C4-2B (cell line): ENCODE results near the gene RPS6KA1.

ENCODE experiments used
- CTCF ChIP-seq: fragments of 450-650 bp; conservative IDR thresholded peaks from 2 replicates; pipeline ENCODE4 v1.5.1; 2017; ENCODE audit warnings: mild to moderate bottlenecking
- ZFX ChIP-seq: fragments of 450-650 bp; IDR thresholded peaks from 2 replicates; pipeline ENCODE4 v1.6.1; 2017

- TF ChIP-seq CTCF (no peak), ZFX (no peak)
Measured at GRCh38 chr1:26556111-26556510, 26.6 kb downstream of the RPS6KA1 start.
